Measurements from ENCODE around the gene INO80D.
"Not testable (repeated sequence)": the region's sequence is repeated elsewhere in the genome, so short reads cannot be mapped to it uniquely, and the experiment has no call there.

DNA sequence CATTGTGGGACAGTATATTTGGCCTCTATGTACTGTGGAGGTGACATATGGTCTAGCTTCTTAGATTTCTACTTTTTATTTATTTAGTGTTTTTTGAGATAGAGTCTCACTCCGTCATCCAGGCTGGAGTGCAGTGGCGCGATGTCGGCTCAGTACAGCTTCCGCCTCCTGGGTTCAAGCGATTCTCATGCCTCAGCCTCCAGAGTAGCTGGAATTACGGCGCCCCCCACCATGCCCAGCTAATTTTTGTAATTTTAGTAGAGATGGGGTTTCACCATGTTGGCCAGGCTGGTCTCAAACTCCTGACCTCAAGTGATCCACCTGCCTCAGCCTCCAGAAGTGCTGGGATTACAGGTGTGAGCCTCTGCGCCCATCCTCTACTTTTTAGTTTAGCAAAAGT, 99.6 kb downstream of the INO80D start:
- not testable (repeated sequence) for TF ChIP-seq POLR2A (IDR thresholded peaks at IDR 0.05)
- TF ChIP-seq, protein P1, sequence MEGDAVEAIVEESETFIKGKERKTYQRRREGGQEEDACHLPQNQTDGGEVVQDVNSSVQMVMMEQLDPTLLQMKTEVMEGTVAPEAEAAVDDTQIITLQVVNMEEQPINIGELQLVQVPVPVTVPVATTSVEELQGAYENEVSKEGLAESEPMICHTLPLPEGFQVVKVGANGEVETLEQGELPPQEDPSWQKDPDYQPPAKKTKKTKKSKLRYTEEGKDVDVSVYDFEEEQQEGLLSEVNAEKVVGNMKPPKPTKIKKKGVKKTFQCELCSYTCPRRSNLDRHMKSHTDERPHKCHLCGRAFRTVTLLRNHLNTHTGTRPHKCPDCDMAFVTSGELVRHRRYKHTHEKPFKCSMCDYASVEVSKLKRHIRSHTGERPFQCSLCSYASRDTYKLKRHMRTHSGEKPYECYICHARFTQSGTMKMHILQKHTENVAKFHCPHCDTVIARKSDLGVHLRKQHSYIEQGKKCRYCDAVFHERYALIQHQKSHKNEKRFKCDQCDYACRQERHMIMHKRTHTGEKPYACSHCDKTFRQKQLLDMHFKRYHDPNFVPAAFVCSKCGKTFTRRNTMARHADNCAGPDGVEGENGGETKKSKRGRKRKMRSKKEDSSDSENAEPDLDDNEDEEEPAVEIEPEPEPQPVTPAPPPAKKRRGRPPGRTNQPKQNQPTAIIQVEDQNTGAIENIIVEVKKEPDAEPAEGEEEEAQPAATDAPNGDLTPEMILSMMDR (IDR thresholded peaks at IDR 0.05 in 4 of 5, conservative IDR thresholded peaks at IDR 0.05 in 1 of 5): not testable (repeated sequence)
